ENCODE data around the gene DEFB119. TPM values are rescaled to one million over a fixed set of nuclear protein-coding genes. Genes with fewer than 3 reads are reported as not detected.

DEFB119 gene
- total RNA-seq, 1 experiment from 2014 or later: not detected

- Histone ChIP-seq H2AK5ac (ENCODE audit: insufficient read length, low read length) (no peak overlapping the region), H4K8ac (replicated peaks; ENCODE audit: insufficient read length, low read depth, low read length) (no peak overlapping the region), H4K20me1 (ENCODE audit: control insufficient read depth, insufficient read depth, insufficient read length) (no peaks in the 10 kb centered on the region), H2BK120ac (ENCODE audit: low read depth, low read length, poor library complexity, severe bottlenecking) (no peak overlapping the region), H2AFZ (ENCODE audit: low read length) (no peak overlapping the region), H3K4ac (ENCODE audit: low read depth, low read length) (no peak overlapping the region), H3K14ac (ENCODE audit: insufficient read depth, low read length) (no peak overlapping the region), H2BK20ac (ENCODE audit: low read depth, low read length, poor library complexity, severe bottlenecking) (no peak overlapping the region), H3T11ph (ENCODE audit: low read length) (no peak overlapping the region), H3K4me2 (ENCODE audit: insufficient read depth, insufficient read length, low read length) (no peak overlapping the region), H3K18ac (ENCODE audit: insufficient read length, low read depth, low read length) (no peak overlapping the region), H3K79me1 (ENCODE audit: insufficient read depth, low read depth, low read length, poor library complexity, severe bottlenecking) (no peaks in the 10 kb centered on the region), H3K9ac (ENCODE audit: extremely low read depth, insufficient read length, low read length) (no peak overlapping the region), H3K23ac (ENCODE audit: insufficient read length, low read depth, low read length) (no peak overlapping the region), H3K9me3 (ENCODE audit: control insufficient read depth, low read depth, low read length) (peaks cover 79% of the 10 kb centered on the region), H3K79me2 (ENCODE audit: insufficient read depth, low read length) (no peaks in the 10 kb centered on the region), H4K91ac (ENCODE audit: insufficient read length, low read depth, low read length) (no peak overlapping the region), H3K27ac (ENCODE audit: insufficient read length, low read depth, low read length) (no peak overlapping the region), H3K23me2 (ENCODE audit: insufficient read length, low read depth, low read length, poor library complexity, severe bottlenecking) (no peaks in the 10 kb centered on the region), H3K27me3 (ENCODE audit: insufficient read depth, low read length) (no peaks in the 10 kb centered on the region), H2BK15ac (ENCODE audit: low read depth, low read length) (no peak overlapping the region), H4K5ac (ENCODE audit: insufficient read length, low read depth, low read length) (no peak overlapping the region), H3K56ac (ENCODE audit: insufficient read length, low read depth, low read length) (no peak overlapping the region), H2BK12ac (ENCODE audit: insufficient read length, low read depth, low read length) (no peak overlapping the region), H3K4me1 (ENCODE audit: insufficient read depth, low read length) (no peaks in the 10 kb centered on the region), H2BK5ac (ENCODE audit: insufficient read length, low read length) (no peak overlapping the region)
- TF ChIP-seq CTCF (conservative IDR thresholded peaks at IDR 0.05): no peak
- Mint-ChIP-seq H3K9me3 (peaks cover 89 to 95% of the 10 kb centered on the region in 2 experiments), H3K27ac (no peak overlapping the region), H3K36me3 (ENCODE audit: insufficient read depth in 1 of 3, low read depth in 3 of 3) (peaks cover 0 to 36% (median 10%) of the 10 kb centered on the region in 3 experiments; a peak in 5 of 7 replicates), H3K4me3 (no peak overlapping the region), H3K4me1 (no peaks in the 10 kb centered on the region), H3K27me3 (ENCODE audit: low read depth) (peaks cover 9% of the 10 kb centered on the region)
- no CpG with 5 or more reads among the region's 7 CpGs for WGBS (ENCODE audit: extremely low coverage, insufficient read length, low lambda C conversion rate)
- DNase-seq: no peak
Measured at GRCh38 chr20:31418307-31418706, 27.9 kb upstream of the DEFB119 start.
